Activated naive CD4-positive, alpha-beta T cell treated with anti-CD3 and anti-CD28 coated beads, Interleukin-2, amount 10 ng/mL, durations not matched to agents 7 days and 5 days (primary cell): ENCODE measurements around the gene WDR82.

Experiments used
- CTCF ChIA-PET: fragments of 350-600 bp; sonication (Branson Sonifier 250); formaldehyde crosslinking; loops from one replicate; lab custom pipeline; 2021; ENCODE audit warnings: antibody characterized with exemption; lab: Charles Lee
- DNase-seq: peaks from one replicate; pipeline ENCODE4 v3.0.0-alpha.2; 2020
- H3K27ac Mint-ChIP-seq: one replicate; pipeline ENCODE4 v1.8.0; 2021; ENCODE audit warnings: mild to moderate bottlenecking, moderate library complexity, mixed read lengths
- H3K27me3 Mint-ChIP-seq: one replicate; pipeline ENCODE4 v1.8.0; 2021; ENCODE audit warnings: mild to moderate bottlenecking, mixed read lengths
- H3K36me3 Mint-ChIP-seq: one replicate; pipeline ENCODE4 v1.8.0; 2021; ENCODE audit warnings: mixed read lengths
- H3K4me1 Mint-ChIP-seq: one replicate; pipeline ENCODE4 v1.8.0; 2021; ENCODE audit warnings: mixed read lengths
- H3K4me3 Mint-ChIP-seq: one replicate; pipeline ENCODE4 v1.8.0; 2021; ENCODE audit warnings: mild to moderate bottlenecking, moderate library complexity, mixed read lengths
- H3K9me3 Mint-ChIP-seq: one replicate; pipeline ENCODE4 v1.8.0; 2021; ENCODE audit warnings: mixed read lengths

Gene WDR82

DNA sequence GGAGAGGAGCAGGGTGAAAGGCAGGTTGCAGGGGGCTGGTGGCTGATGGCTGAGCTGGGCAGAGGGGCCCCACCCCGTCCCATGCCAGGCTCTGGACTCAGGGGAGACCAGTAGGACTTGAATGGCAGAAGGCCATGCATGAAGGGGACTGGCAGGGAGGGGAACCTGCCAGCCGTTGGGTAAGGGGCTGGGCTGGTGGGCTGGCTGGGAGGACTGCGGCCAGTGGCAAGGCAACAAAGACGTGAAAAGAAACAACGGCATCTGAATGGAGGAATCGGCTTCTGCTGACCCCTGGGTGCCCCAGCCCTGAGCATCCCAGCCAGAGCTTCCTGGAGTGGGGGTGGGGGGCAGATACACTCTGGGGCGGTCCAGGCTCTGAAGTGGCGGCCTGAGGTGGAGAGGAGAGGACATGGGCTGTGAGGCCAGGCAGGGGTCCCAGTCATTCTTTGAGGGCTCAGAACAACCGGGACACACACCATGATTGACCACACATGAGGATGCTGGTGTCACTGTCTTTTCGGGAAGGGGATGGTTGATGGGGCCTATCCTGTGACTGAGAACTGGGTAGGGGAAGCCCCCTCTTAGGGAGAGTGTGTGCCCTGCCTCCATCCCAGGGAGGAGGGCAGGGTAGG lies 20.9 kb upstream of the WDR82 start:
- H3K27me3 Mint-ChIP-seq = no peaks in the 10 kb centered on the region
- CTCF ChIA-PET = no interaction called here
- H3K9me3 Mint-ChIP-seq = no peaks in the 10 kb centered on the region
- no peak for DNase-seq
- H3K36me3 Mint-ChIP-seq = peaks cover 5% of the 10 kb centered on the region
- no peaks in the 10 kb centered on the region for H3K4me1 Mint-ChIP-seq
- H3K27ac Mint-ChIP-seq = no peak overlapping the region
- no peak overlapping the region for H3K4me3 Mint-ChIP-seq

GRCh38 chr3:52298149-52299098 lies 20.0 kb upstream of the WDR82 start:
- Mint-ChIP-seq H3K4me1 (no peaks in the 10 kb centered on the region), H3K4me3 (no peak overlapping the region), H3K27ac (no peak overlapping the region), H3K36me3 (peaks cover 4% of the 10 kb centered on the region), H3K27me3 (no peaks in the 10 kb centered on the region), H3K9me3 (no peaks in the 10 kb centered on the region)
- DNase-seq = no peak
- CTCF ChIA-PET = interaction anchor here (3.0 kb wide), 1 partner anchor 41 kb away, joined by 11 read pairs; no protein-coding TSS in a partner anchor

DNA sequence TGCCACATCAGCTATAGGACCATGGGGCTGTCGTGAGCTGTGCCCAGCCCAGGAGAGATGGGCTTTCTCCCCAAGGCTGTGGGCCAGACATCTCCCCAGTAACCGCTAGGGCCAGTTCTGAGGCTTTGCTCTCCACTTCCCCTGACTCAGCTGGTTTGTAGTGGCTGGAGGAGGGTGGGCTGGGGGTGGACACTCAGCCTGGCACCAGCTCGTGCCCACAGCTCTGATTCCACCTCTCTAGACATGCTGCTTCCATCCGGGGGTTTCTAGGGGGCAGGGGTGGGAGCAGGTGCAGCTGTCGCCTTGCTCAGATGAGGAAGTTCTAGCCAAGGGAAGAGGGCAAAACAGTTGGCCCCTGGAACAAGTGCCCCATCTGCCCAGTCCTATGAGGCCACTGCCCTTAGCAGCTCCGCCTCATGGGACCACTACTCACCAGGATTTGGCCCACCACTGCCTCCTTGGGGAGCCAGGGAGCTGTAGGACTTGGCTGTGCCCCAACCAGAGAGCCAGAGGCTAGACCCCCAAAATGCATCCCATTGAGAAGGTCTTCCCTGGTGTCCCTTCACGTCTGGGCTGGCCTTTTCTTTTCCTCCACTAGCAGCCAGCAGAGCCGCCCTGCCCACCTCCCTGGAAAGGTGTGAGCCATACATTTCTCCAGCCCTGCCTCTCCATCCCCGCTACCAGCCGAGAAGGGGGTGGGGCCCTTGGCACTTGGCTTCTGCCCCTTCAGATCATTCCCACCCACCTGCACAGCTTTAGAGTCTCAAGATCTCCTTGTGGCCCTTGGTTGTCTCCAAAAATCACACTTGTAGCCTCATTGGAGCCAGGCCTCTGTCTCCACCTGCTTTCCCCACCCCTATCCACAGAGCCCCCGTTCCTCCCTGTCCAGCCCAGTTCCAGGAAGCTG lies 19.0 kb upstream of the WDR82 start:
- Mint-ChIP-seq H3K36me3 (peaks cover 4% of the 10 kb centered on the region), H3K9me3 (no peaks in the 10 kb centered on the region), H3K4me3 (no peak overlapping the region), H3K27me3 (no peaks in the 10 kb centered on the region), H3K27ac (no peak overlapping the region), H3K4me1 (no peaks in the 10 kb centered on the region)
- CTCF ChIA-PET = interaction anchor here (3.0 kb wide), 1 partner anchor 42 kb away, joined by 11 read pairs; no protein-coding TSS in a partner anchor
- no peak for DNase-seq

- Mint-ChIP-seq H3K4me3 (no peak overlapping the region), H3K9me3 (no peaks in the 10 kb centered on the region), H3K36me3 (peaks cover 15% of the 10 kb centered on the region), H3K4me1 (peaks cover 8% of the 10 kb centered on the region), H3K27me3 (no peaks in the 10 kb centered on the region), H3K27ac (no peak overlapping the region)
- CTCF ChIA-PET = interaction anchor here (0.8 to 3.0 kb wide), 2 partner anchors 43 to 63 kb away, joined by 3 to 11 read pairs; no protein-coding TSS in a partner anchor
- no peak for DNase-seq
Measured at GRCh38 chr3:52295671-52296208, 17.3 kb upstream of the WDR82 start.

DNA sequence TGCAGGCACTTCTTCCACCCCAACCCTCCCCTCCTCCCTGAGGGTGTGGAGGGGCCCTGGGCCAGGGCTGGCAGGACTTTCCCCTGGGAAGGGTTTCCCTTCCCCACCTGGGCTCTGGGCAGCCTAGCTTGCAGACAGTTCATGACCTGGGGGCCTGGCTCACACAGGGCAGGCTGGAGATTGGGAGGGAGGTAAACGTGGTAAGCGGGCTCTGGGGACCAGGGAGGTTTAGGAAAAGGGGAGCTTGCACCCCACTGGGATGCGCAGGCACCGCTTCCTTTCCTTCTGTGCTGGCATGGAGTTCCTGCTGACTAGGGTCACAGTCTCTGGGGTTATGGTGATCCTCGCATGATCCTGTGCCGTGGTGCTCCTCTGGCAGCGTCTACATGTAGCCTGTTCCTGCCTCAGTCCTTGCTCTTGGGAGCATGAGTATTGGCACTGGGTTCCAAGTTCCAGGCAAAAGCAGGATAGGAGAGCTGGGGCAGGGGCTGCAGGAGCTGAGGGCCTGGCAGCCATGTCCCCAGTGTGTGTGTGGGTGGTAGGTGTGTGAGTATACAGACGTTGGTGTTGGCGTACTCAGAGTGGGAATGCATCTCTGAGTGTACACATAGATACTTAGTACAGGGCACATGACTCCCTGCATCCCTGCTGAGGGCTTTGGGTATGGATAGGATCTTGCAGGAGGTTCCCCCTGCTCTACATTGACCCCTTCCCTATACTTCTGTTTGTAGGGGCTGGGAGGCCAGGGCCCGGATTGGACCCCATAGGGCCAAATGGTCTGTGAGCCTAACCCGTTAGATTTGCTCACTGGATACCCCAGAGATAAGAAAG lies 16.1 kb upstream of the WDR82 start:
- Mint-ChIP-seq H3K9me3 (no peaks in the 10 kb centered on the region), H3K27me3 (no peaks in the 10 kb centered on the region), H3K4me3 (no peak overlapping the region), H3K27ac (no peak overlapping the region), H3K4me1 (peaks cover 12% of the 10 kb centered on the region), H3K36me3 (peaks cover 16% of the 10 kb centered on the region)
- CTCF ChIA-PET = interaction anchor here (0.7 to 1.0 kb wide), 2 partner anchors 45 to 63 kb away, joined by 3 to 5 read pairs; no protein-coding TSS in a partner anchor
- DNase-seq = no peak

GRCh38 chr3:52293491-52294319 lies 15.3 kb upstream of the WDR82 start:
- Mint-ChIP-seq H3K27ac (peak overlapping the region; percentile 60), H3K27me3 (no peaks in the 10 kb centered on the region), H3K36me3 (peaks cover 16% of the 10 kb centered on the region), H3K9me3 (no peaks in the 10 kb centered on the region), H3K4me1 (peaks cover 21% of the 10 kb centered on the region), H3K4me3 (no peak overlapping the region)
- DNase-seq = no peak
- CTCF ChIA-PET = interaction anchor here (1.0 to 3.9 kb wide), 3 partner anchors 62 to 155 kb away, joined by 4 to 16 read pairs (median 5); no protein-coding TSS in a partner anchor

DNA sequence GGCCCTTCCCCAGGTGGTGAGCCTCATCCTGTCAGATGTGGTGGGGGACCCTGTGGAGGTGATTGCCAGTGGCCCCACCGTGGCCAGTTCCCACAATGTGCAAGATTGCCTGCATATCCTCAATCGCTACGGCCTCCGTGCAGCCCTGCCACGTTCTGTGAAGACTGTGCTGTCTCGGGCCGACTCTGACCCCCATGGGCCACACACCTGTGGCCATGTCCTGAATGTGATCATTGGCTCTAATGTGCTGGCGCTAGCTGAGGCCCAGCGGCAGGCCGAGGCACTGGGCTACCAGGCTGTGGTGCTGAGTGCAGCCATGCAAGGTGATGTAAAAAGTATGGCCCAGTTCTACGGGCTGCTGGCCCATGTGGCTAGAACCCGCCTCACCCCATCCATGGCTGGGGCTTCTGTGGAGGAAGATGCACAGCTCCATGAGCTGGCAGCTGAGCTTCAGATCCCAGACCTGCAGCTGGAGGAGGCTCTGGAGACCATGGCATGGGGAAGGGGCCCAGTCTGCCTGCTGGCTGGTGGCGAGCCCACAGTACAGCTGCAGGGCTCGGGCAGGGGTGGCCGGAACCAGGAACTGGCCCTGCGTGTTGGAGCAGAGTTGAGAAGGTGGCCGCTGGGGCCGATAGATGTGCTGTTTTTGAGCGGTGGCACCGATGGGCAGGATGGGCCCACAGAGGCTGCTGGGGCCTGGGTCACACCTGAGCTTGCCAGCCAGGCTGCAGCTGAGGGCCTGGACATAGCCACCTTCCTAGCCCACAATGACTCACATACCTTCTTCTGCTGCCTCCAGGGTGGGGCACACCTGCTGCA lies 14.0 kb upstream of the WDR82 start:
- CTCF ChIA-PET = interaction anchor here (0.7 to 5.6 kb wide), 8 partner anchors 10 to 156 kb away, joined by 3 to 53 read pairs (median 4); no protein-coding TSS in a partner anchor
- peaks cover 16% of the 10 kb centered on the region for H3K36me3 Mint-ChIP-seq
- no peak overlapping the region for H3K27ac Mint-ChIP-seq
- H3K4me1 Mint-ChIP-seq = peaks cover 24% of the 10 kb centered on the region
- no peak for DNase-seq
- no peak overlapping the region for H3K4me3 Mint-ChIP-seq
- H3K27me3 Mint-ChIP-seq = no peaks in the 10 kb centered on the region
- no peaks in the 10 kb centered on the region for H3K9me3 Mint-ChIP-seq

GRCh38 chr3:52291508-52292181 lies 13.2 kb upstream of the WDR82 start:
- peak; percentile 71 for DNase-seq
- Mint-ChIP-seq H3K4me1 (peaks cover 29% of the 10 kb centered on the region), H3K9me3 (no peaks in the 10 kb centered on the region), H3K4me3 (no peak overlapping the region), H3K36me3 (peaks cover 21% of the 10 kb centered on the region), H3K27me3 (no peaks in the 10 kb centered on the region), H3K27ac (peak overlapping the region; percentile 35)
- CTCF ChIA-PET = interaction anchor here (0.7 to 5.6 kb wide), 8 partner anchors 9 to 154 kb away, joined by 3 to 53 read pairs (median 4); no protein-coding TSS in a partner anchor

GRCh38 chr3:52290596-52291507 lies 12.4 kb upstream of the WDR82 start:
- Mint-ChIP-seq H3K4me3 (no peak overlapping the region), H3K27ac (peak overlapping the region; percentile 35)

More at GRCh38 chr3:52290596-52291507, 12.4 kb upstream of the WDR82 start:
- H3K27me3 Mint-ChIP-seq = no peaks in the 10 kb centered on the region
- no peak for DNase-seq
- CTCF ChIA-PET = interaction anchor here (0.9 to 5.6 kb wide), 10 partner anchors 8 to 157 kb away, joined by 3 to 53 read pairs (median 4); no protein-coding TSS in a partner anchor
- H3K4me1 Mint-ChIP-seq = peaks cover 32% of the 10 kb centered on the region
- H3K36me3 Mint-ChIP-seq = peaks cover 22% of the 10 kb centered on the region
- H3K9me3 Mint-ChIP-seq = no peaks in the 10 kb centered on the region
